Vagina (tissue), 2 donors: ENCODE data around the gene ANO9. TPM values are rescaled to one million over a fixed set of nuclear protein-coding genes. Genes with fewer than 3 reads are reported as not detected.
A peak's percentile ranks its signal among the peaks of the same experiment; 100 is the strongest.

ENCODE experiments used
- DNase-seq, 2 donors: peaks; one replicate each; pipeline ENCODE4 v3.0.0-alpha.2; 2017; ENCODE audit errors: extremely low spot score in 2 of 2
- H3K27ac ChIP-seq: fragments of 200-600 bp; sonication (generic); one replicate; pipeline ENCODE4 v1.5.1; 2019
- H3K27me3 ChIP-seq: fragments of 200-600 bp; sonication (generic); one replicate; pipeline ENCODE4 v1.5.1; 2019
- H3K36me3 ChIP-seq, 2 donors: fragments of 200-600 bp; sonication (generic); one replicate each; pipeline ENCODE4 v1.5.1; 2017 to 2019
- H3K4me1 ChIP-seq: fragments of 200-600 bp; sonication (generic); one replicate; pipeline ENCODE4 v1.5.1; 2019
- H3K4me3 ChIP-seq, 2 donors: fragments of 200-600 bp; sonication (generic); 1 replicate in 1 of 2; 2 replicates in 1 of 2; pipeline ENCODE4 v1.5.1; 2016 to 2019
- H3K9me3 ChIP-seq: fragments of 200-600 bp; sonication (generic); one replicate; pipeline ENCODE4 v1.5.1; 2019
- POLR2A ChIP-seq, 2 donors: fragments of 450-650 bp; IDR thresholded peaks; one replicate each; pipeline ENCODE4 v1.6.1; 2017; ENCODE audit warnings: antibody characterized with exemption in 2 of 2, mild to moderate bottlenecking in 2 of 2, moderate library complexity in 2 of 2
- POLR2AphosphoS5 ChIP-seq, 2 donors: sonication (generic); formaldehyde crosslinking; IDR thresholded peaks; one replicate each; pipeline ENCODE4 v1.9.0; 2017; ENCODE audit warnings: antibody characterized with exemption in 2 of 2, mild to moderate bottlenecking in 2 of 2, low read depth in 1 of 2; ENCODE audit not compliant: insufficient read depth in 1 of 2
- intact Hi-C: fragments of 100-400 bp; cut with DNase I; formaldehyde crosslinking; loops from one replicate; pipeline ENCODE4 v1.15.1; 2023
- total RNA-seq: library from RNA; depleted of rRNA; stranded (reverse); fragments of >200 nt; gene quantifications from one replicate; pipeline ENCODE4 v1.2.3, GENCODE V29; 2016
- TF ChIP-seq, protein P1 (sequence below), 3 experiments: fragments of 450-650 bp in 2 of 3; fragments of 200-600 bp in 1 of 3; sonication (generic) in 1 of 3; IDR thresholded peaks; one replicate each; pipeline ENCODE4 v1.5.1; 2017 to 2019; ENCODE audit warnings: antibody characterized with exemption in 3 of 3, mild to moderate bottlenecking in 2 of 3, moderate library complexity in 2 of 3

ANO9 gene
- total RNA-seq, 1 donor from 2014 or later: 12.0 TPM

- intact Hi-C loops: loop anchor here (10.0 kb wide), 1 partner anchor 193 kb away; no protein-coding TSS in a partner anchor
- peak; percentile 77 to 99 for TF ChIP-seq POLR2AphosphoS5 (IDR thresholded peaks at IDR 0.05; ENCODE audit: insufficient read depth in 1 of 2, low read depth in 1 of 2)
- peak in 1 of 2 donors; percentile 76 for TF ChIP-seq POLR2A (IDR thresholded peaks at IDR 0.05)
- TF ChIP-seq, protein P1, sequence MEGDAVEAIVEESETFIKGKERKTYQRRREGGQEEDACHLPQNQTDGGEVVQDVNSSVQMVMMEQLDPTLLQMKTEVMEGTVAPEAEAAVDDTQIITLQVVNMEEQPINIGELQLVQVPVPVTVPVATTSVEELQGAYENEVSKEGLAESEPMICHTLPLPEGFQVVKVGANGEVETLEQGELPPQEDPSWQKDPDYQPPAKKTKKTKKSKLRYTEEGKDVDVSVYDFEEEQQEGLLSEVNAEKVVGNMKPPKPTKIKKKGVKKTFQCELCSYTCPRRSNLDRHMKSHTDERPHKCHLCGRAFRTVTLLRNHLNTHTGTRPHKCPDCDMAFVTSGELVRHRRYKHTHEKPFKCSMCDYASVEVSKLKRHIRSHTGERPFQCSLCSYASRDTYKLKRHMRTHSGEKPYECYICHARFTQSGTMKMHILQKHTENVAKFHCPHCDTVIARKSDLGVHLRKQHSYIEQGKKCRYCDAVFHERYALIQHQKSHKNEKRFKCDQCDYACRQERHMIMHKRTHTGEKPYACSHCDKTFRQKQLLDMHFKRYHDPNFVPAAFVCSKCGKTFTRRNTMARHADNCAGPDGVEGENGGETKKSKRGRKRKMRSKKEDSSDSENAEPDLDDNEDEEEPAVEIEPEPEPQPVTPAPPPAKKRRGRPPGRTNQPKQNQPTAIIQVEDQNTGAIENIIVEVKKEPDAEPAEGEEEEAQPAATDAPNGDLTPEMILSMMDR (IDR thresholded peaks at IDR 0.05): peak; percentile 69 to 89 (median 79)
- Histone ChIP-seq H3K4me1 (peaks cover 40% of the 10 kb centered on the region), H3K27me3 (no peaks in the 10 kb centered on the region), H3K27ac (peak overlapping the region; percentile 83), H3K9me3 (no peaks in the 10 kb centered on the region), H3K4me3 (peak overlapping the region; percentile 59 to 66), H3K36me3 (peaks cover 0 to 3% of the 10 kb centered on the region in 2 donors)
- no peak for DNase-seq
These were observed 6.3 kb upstream of the ANO9 start for GRCh38 chr11:447923-448731.

DNA sequence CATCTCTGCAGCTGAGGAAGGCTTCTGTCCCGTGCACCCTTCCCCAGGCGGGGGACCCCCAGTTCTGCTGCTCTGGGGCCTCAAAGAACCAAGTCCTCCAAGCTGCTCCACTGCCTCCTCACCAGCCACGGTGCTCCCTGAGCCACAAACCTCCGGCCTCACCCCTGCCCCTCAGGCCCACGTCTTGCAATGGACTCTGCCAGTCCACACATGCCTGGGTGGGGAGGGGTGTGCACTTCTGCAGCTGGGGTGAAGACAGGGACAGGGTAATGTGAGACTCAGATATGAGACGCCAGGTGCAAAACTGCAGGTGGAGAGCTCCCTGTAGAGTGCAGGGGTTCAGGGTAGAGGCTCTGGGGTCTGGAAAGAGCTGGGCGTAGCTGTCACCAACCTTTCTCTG, 5.1 kb upstream of the ANO9 start:
- no peaks in the 10 kb centered on the region for H3K36me3 ChIP-seq
- DNase-seq: no peak
- no peaks in the 10 kb centered on the region for H3K9me3 ChIP-seq
- H3K27me3 ChIP-seq: peaks cover 2% of the 10 kb centered on the region
- no peak overlapping the region for H3K4me3 ChIP-seq
- no peak for TF ChIP-seq POLR2A (IDR thresholded peaks at IDR 0.05)
- TF ChIP-seq POLR2AphosphoS5 (IDR thresholded peaks at IDR 0.05; ENCODE audit: insufficient read depth in 1 of 2, low read depth in 1 of 2): no peak
- TF ChIP-seq, protein P1 (IDR thresholded peaks at IDR 0.05): no peak
- intact Hi-C loops: loop anchor here (10.0 kb wide), 1 partner anchor 192 kb away; no protein-coding TSS in a partner anchor
- peaks cover 39% of the 10 kb centered on the region for H3K4me1 ChIP-seq
- H3K27ac ChIP-seq: no peak overlapping the region

- H3K27ac ChIP-seq: no peak overlapping the region
- H3K36me3 ChIP-seq: no peaks in the 10 kb centered on the region
- no peak overlapping the region for H3K4me3 ChIP-seq
- intact Hi-C loops: loop anchor here (10.0 kb wide), 1 partner anchor 191 kb away; no protein-coding TSS in a partner anchor
- peaks cover 38% of the 10 kb centered on the region for H3K4me1 ChIP-seq
- no peaks in the 10 kb centered on the region for H3K9me3 ChIP-seq
- H3K27me3 ChIP-seq: peaks cover 5% of the 10 kb centered on the region
- DNase-seq: no peak
- no peak for TF ChIP-seq POLR2A (IDR thresholded peaks at IDR 0.05)
- TF ChIP-seq, protein P1 (IDR thresholded peaks at IDR 0.05): no peak
- no peak for TF ChIP-seq POLR2AphosphoS5 (IDR thresholded peaks at IDR 0.05; ENCODE audit: insufficient read depth in 1 of 2, low read depth in 1 of 2)
These were observed 4.2 kb upstream of the ANO9 start for GRCh38 chr11:445765-446588.

GRCh38 chr11:444396-445144, 2.8 kb upstream of the ANO9 start:
- Histone ChIP-seq H3K9me3 (no peaks in the 10 kb centered on the region), H3K27ac (no peak overlapping the region), H3K36me3 (no peaks in the 10 kb centered on the region), H3K4me1 (peaks cover 31% of the 10 kb centered on the region), H3K4me3 (no peak overlapping the region), H3K27me3 (peaks cover 5% of the 10 kb centered on the region)
- intact Hi-C loops: loop anchor here (10.0 kb wide), 1 partner anchor 190 kb away; no protein-coding TSS in a partner anchor
- no peak for DNase-seq
- TF ChIP-seq, protein P1 (IDR thresholded peaks at IDR 0.05): no peak
- TF ChIP-seq POLR2AphosphoS5 (IDR thresholded peaks at IDR 0.05; ENCODE audit: insufficient read depth in 1 of 2, low read depth in 1 of 2): no peak
- TF ChIP-seq POLR2A (IDR thresholded peaks at IDR 0.05): no peak
